HEK293T (cell line): ENCODE data around the gene RPL34.

ENCODE experiments used
- CTCF ChIA-PET: fragments of 350-600 bp; formaldehyde crosslinking; extraction: SDS; loops from one replicate; lab custom pipeline; 2021; ENCODE audit warnings: antibody characterized with exemption, inconsistent platforms; lab: Yijun Ruan, JAX
- POLR2A ChIA-PET: fragments of 350-600 bp; formaldehyde crosslinking; extraction: SDS; loops from one replicate; lab custom pipeline; 2020; ENCODE audit warnings: antibody characterized with exemption, inconsistent platforms; lab: Yijun Ruan, JAX
- DNase-seq: peaks from one replicate; pipeline ENCODE4 v3.0.0; 2012; ENCODE audit warnings: mixed read lengths; ENCODE audit errors: extremely low spot score
- ARNT ChIP-seq: fragments of 450-650 bp; IDR thresholded peaks from 2 replicates; pipeline ENCODE4 v1.6.1; 2017; ENCODE audit warnings: mild to moderate bottlenecking
- BHLHE40 ChIP-seq: fragments of 450-650 bp; IDR thresholded peaks from 2 replicates; pipeline ENCODE4 v1.6.1; 2016; ENCODE audit warnings: mild to moderate bottlenecking, moderate library complexity, borderline replicate concordance
- CTBP1 ChIP-seq: fragments of 450-650 bp; IDR thresholded peaks from 2 replicates; pipeline ENCODE4 v1.6.1; 2016; ENCODE audit warnings: borderline replicate concordance
- ELF4 ChIP-seq: fragments of 450-650 bp; IDR thresholded peaks from 2 replicates; pipeline ENCODE4 v1.6.1; 2017; ENCODE audit warnings: antibody characterized with exemption
- FOXA1 ChIP-seq: fragments of 450-650 bp; IDR thresholded peaks from 2 replicates; pipeline ENCODE4 v1.6.1; 2016; ENCODE audit warnings: mild to moderate bottlenecking
- FOXK2 ChIP-seq: fragments of 450-650 bp; IDR thresholded peaks from 2 replicates; pipeline ENCODE4 v1.6.1; 2016; ENCODE audit warnings: mild to moderate bottlenecking
- FOXM1 ChIP-seq: fragments of 450-650 bp; IDR thresholded peaks from 2 replicates; pipeline ENCODE4 v1.6.1; 2017; ENCODE audit warnings: mild to moderate bottlenecking, borderline replicate concordance
- HDGF ChIP-seq: fragments of 450-650 bp; IDR thresholded peaks from 2 replicates; pipeline ENCODE4 v1.6.1; 2017; ENCODE audit warnings: antibody characterized with exemption, borderline replicate concordance
- L3MBTL2 ChIP-seq: fragments of 450-650 bp; conservative IDR thresholded peaks from 2 replicates; pipeline ENCODE4 v1.6.1; 2016; ENCODE audit warnings: mild to moderate bottlenecking
- LEF1 ChIP-seq: fragments of 450-650 bp; IDR thresholded peaks from 2 replicates; pipeline ENCODE4 v1.6.1; 2017; ENCODE audit warnings: mild to moderate bottlenecking, borderline replicate concordance
- NFRKB ChIP-seq: fragments of 450-650 bp; IDR thresholded peaks from 2 replicates; pipeline ENCODE4 v1.6.1; 2016; ENCODE audit warnings: mild to moderate bottlenecking, moderate library complexity
- PKNOX1 ChIP-seq: fragments of 450-650 bp; IDR thresholded peaks from 2 replicates; pipeline ENCODE4 v1.6.1; 2016
- SP1 ChIP-seq: fragments of 450-650 bp; IDR thresholded peaks from 2 replicates; pipeline ENCODE4 v1.6.1; 2017
- SUZ12 ChIP-seq: fragments of 450-650 bp; IDR thresholded peaks from 2 replicates; pipeline ENCODE4 v1.6.1; 2016; ENCODE audit warnings: mild to moderate bottlenecking
- TARDBP ChIP-seq: fragments of 450-650 bp; IDR thresholded peaks from 2 replicates; pipeline ENCODE4 v1.6.1; 2016
- ZNF384 ChIP-seq: fragments of 450-650 bp; IDR thresholded peaks from 2 replicates; pipeline ENCODE4 v1.6.1; 2016

RPL34 gene

GRCh38 chr4:108602163-108602562 is 18.2 kb upstream of the RPL34 start:
- DNase-seq: no peak
- CTCF ChIA-PET: no interaction called here
- TF ChIP-seq ZNF384: no peak
- no peak for TF ChIP-seq TARDBP
- POLR2A ChIA-PET: no interaction called here

- POLR2A ChIA-PET: no interaction called here
- CTCF ChIA-PET: interaction anchor here (0.6 kb wide), 1 partner anchor 35 kb away, joined by 8 read pairs; no protein-coding TSS in a partner anchor
- DNase-seq: no peak
Observed at GRCh38 chr4:108607079-108607815, 13.1 kb upstream of the RPL34 start.

GRCh38 chr4:108611365-108611764 is 9.0 kb upstream of the RPL34 start:
- TF ChIP-seq ELF4 (no peak), FOXM1 (no peak), SUZ12 (no peak), NFRKB (no peak), ARNT (no peak), L3MBTL2 (no peak), HDGF (no peak), LEF1 (no peak)
- POLR2A ChIA-PET: interaction anchor here (1.4 kb wide), 1 partner anchor 9 kb away, joined by 3 read pairs; the partner anchor contains the start of gene RPL34
- CTCF ChIA-PET: interaction anchor here (0.7 kb wide), 1 partner anchor 38 kb away, joined by 3 read pairs; no protein-coding TSS in a partner anchor
- DNase-seq: no peak

More at GRCh38 chr4:108607079-108607815, 13.1 kb upstream of the RPL34 start:
- TF ChIP-seq SP1: no peak

- TF ChIP-seq FOXA1: no peak
- no peak for TF ChIP-seq L3MBTL2
- TF ChIP-seq ZNF384: no peak
- no peak for TF ChIP-seq ELF4
- TF ChIP-seq TARDBP: no peak
- TF ChIP-seq CTBP1: no peak
- no peak for TF ChIP-seq NFRKB
- TF ChIP-seq PKNOX1: no peak
- no peak for TF ChIP-seq SUZ12
- no peak for TF ChIP-seq FOXK2
- no peak for TF ChIP-seq FOXM1
- no peak for TF ChIP-seq ARNT
- no peak for TF ChIP-seq HDGF
- no peak for TF ChIP-seq SP1
- no peak for TF ChIP-seq LEF1
- TF ChIP-seq BHLHE40: no peak
- POLR2A ChIA-PET: no interaction called here
- no peak for DNase-seq
- CTCF ChIA-PET: no interaction called here
Observed at GRCh38 chr4:108612365-108612764, 8.0 kb upstream of the RPL34 start.

- TF ChIP-seq TARDBP: no peak
- TF ChIP-seq LEF1: no peak
- no peak for TF ChIP-seq SUZ12
- no peak for TF ChIP-seq ARNT
- TF ChIP-seq FOXK2: no peak
- TF ChIP-seq CTBP1: no peak
- ChIA-PET POLR2A (interaction anchor here (0.6 to 1.4 kb wide), 7 partner anchors 8 to 600 kb away, joined by 3 to 9 read pairs (median 3); partner anchors contain the start of gene OSTC), CTCF (no interaction called here)
- DNase-seq: no peak
Observed at GRCh38 chr4:108619372-108620100, 840 bp upstream of the RPL34 start.

GRCh38 chr4:108620933-108621905 is 843 bp downstream of the RPL34 start:
- ChIA-PET CTCF (no interaction called here), POLR2A (interaction anchor here (0.5 to 1.5 kb wide), 7 partner anchors 8 to 55 kb away, joined by 3 to 9 read pairs (median 3); partner anchors contain the start of gene OSTC)
- no peak for DNase-seq
- TF ChIP-seq SUZ12: no peak
- no peak for TF ChIP-seq TARDBP
- TF ChIP-seq ZNF384: no peak
- no peak for TF ChIP-seq FOXM1
- TF ChIP-seq FOXA1: no peak
- no peak for TF ChIP-seq ARNT
- no peak for TF ChIP-seq HDGF
- TF ChIP-seq ELF4: no peak
- no peak for TF ChIP-seq BHLHE40

- TF ChIP-seq BHLHE40 (no peak), ELF4 (no peak), NFRKB (no peak), HDGF (no peak), SUZ12 (no peak), CTBP1 (no peak), FOXK2 (no peak), ARNT (no peak), LEF1 (no peak), FOXM1 (no peak), FOXA1 (no peak), L3MBTL2 (no peak), SP1 (no peak), ZNF384 (no peak), TARDBP (no peak), PKNOX1 (no peak)
- no peak for DNase-seq
- ChIA-PET POLR2A (interaction anchor here (1.2 kb wide), 1 partner anchor 10 kb away, joined by 3 read pairs; no protein-coding TSS in a partner anchor), CTCF (no interaction called here)
Observed at GRCh38 chr4:108622022-108622421, 1.6 kb downstream of the RPL34 start.
